ENCODE results near the gene TFCP2L1. TPM values are rescaled to one million over a fixed set of nuclear protein-coding genes. Genes with fewer than 3 reads are reported as not detected.

The TFCP2L1 gene
- total and polyA plus RNA-seq, 9 donors: 0.05 to 13.8 (median 0.86) TPM; not detected in 1

GRCh38 chr2:121285926-121286325 is 924 bp upstream of the TFCP2L1 start:
- no peak for DNase-seq
- 91 to 96% (median 94%) methylated on average over 3 of the region's 3 CpGs for WGBS, 3 donors
- no peaks in the 10 kb centered on the region for H3K27me3 ChIP-seq
- H3K4me3 ChIP-seq: no peak overlapping the region
- peaks cover 2% of the 10 kb centered on the region for H3K4me1 ChIP-seq (ENCODE audit: insufficient read depth)
- no peak for TF ChIP-seq CTCF (IDR thresholded peaks at IDR 0.05)
- TF ChIP-seq POLR2A (IDR thresholded peaks at IDR 0.05): no peak
- no peak for TF ChIP-seq EP300 (IDR thresholded peaks at IDR 0.05)
- intact Hi-C loops (cut with DNase I): no loop called here
- H3K27ac ChIP-seq: no peak overlapping the region
- no peaks in the 10 kb centered on the region for H3K36me3 ChIP-seq
- H3K9me3 ChIP-seq: no peaks in the 10 kb centered on the region

DNA sequence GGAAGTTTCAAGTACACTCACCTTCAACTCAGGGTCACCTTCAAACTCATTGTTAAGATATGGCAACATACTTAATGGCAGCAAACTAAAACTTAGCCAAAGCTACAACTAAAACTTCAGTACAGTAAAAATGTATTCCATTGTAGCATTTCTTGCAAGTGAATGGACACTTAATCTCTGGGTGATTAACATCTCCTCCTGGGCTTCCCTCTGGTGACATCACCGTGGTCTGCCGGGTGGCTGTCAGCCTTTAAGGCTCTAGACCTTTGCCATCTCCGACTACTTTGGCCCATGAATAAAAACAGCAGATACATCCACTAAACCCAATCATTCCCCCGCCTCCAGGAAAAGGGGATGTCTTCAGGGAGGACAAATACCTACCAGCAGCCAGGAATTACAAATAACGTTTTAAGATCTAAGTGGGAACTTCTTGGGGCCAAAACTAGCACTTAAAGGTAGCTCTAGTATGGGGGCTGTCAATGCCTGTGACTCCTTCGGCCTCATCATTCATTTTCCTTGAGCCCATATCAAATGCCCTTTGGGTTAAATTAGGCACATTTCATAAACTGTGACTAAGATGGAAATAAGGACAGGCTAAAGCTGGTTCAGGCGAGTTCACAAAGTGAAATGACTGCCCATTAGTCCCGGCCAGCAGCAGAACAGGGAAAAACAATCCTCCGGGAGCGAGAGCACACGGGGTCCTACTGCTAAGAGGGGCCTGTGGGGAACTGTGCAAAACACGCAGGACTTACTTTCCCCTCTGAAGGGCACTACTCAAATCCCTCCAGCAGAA is 1.1 kb downstream of the TFCP2L1 start:
- no peak for DNase-seq
- H3K36me3 ChIP-seq: no peaks in the 10 kb centered on the region
- H3K4me3 ChIP-seq: peak overlapping the region; percentile 12
- peaks cover 2% of the 10 kb centered on the region for H3K4me1 ChIP-seq (ENCODE audit: insufficient read depth)
- H3K27me3 ChIP-seq: no peaks in the 10 kb centered on the region
- H3K27ac ChIP-seq: no peak overlapping the region
- 33 to 43% (median 39%) methylated on average over 12 of the region's 12 CpGs for WGBS, 3 donors
- no peaks in the 10 kb centered on the region for H3K9me3 ChIP-seq
- intact Hi-C loops (cut with DNase I): no loop called here
- TF ChIP-seq POLR2A (IDR thresholded peaks at IDR 0.05) (no peak), EP300 (IDR thresholded peaks at IDR 0.05) (no peak), CTCF (IDR thresholded peaks at IDR 0.05) (no peak)

GRCh38 chr2:121282800-121283385 is 2.1 kb downstream of the TFCP2L1 start:
- Histone ChIP-seq H3K36me3 (no peaks in the 10 kb centered on the region), H3K9me3 (no peaks in the 10 kb centered on the region), H3K4me1 (ENCODE audit: insufficient read depth) (peaks cover 2% of the 10 kb centered on the region), H3K4me3 (no peak overlapping the region), H3K27ac (no peak overlapping the region), H3K27me3 (no peaks in the 10 kb centered on the region)
- no peak for DNase-seq
- TF ChIP-seq POLR2A (IDR thresholded peaks at IDR 0.05) (no peak), CTCF (IDR thresholded peaks at IDR 0.05) (no peak), EP300 (IDR thresholded peaks at IDR 0.05) (no peak)
- WGBS, 3 donors: 80 to 82% (median 81%) methylated on average over 13 of the region's 13 CpGs
- intact Hi-C loops (cut with DNase I): no loop called here

DNA sequence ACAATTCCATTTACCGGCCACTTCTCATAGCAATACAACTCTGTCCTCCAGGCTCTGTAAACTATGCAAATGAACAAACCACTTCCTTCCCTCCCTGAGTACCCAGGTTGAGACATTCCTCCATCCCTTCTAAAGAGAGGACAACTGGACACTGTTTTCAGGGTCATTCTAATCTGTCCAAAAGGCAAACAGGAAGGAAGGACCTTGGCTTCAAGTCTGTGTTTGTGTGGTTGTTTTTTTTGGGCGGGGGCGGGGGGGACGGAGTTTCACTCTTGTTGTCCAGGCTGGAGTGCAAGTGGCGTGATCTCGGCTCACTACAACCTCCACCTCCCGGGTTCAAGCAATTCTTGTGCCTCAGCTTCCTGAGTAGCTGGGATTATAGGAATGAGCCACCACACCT is 3.3 kb downstream of the TFCP2L1 start:
- no peak for TF ChIP-seq EP300 (IDR thresholded peaks at IDR 0.05)
- no peak for TF ChIP-seq POLR2A (IDR thresholded peaks at IDR 0.05)
- no peak for TF ChIP-seq CTCF (IDR thresholded peaks at IDR 0.05)
- intact Hi-C loops (cut with DNase I): no loop called here
- H3K36me3 ChIP-seq: no peaks in the 10 kb centered on the region
- no peaks in the 10 kb centered on the region for H3K9me3 ChIP-seq
- H3K27ac ChIP-seq: no peak overlapping the region
- no peaks in the 10 kb centered on the region for H3K27me3 ChIP-seq
- 48 to 74% (median 50%) methylated on average over 7 of the region's 7 CpGs for WGBS, 3 donors
- H3K4me1 ChIP-seq (ENCODE audit: insufficient read depth): peaks cover 2% of the 10 kb centered on the region
- no peak overlapping the region for H3K4me3 ChIP-seq
- no peak for DNase-seq
